GM10248 (cell line): ENCODE results near the gene ADAMTSL1.

Experiments used
- CTCF ChIA-PET: fragments of 300-600 bp; sonication (Branson Sonifier 250); formaldehyde crosslinking; extraction: SDS; loops from one replicate; lab custom pipeline; 2021; ENCODE audit warnings: antibody characterized with exemption; lab: Yijun Ruan, JAX
- POLR2A ChIA-PET: fragments of 350-650 bp; sonication (Branson Sonifier 250); formaldehyde crosslinking; extraction: SDS; loops from one replicate; lab custom pipeline; 2020; ENCODE audit warnings: antibody characterized with exemption; lab: Yijun Ruan, JAX
- DNase-seq: peaks from one replicate; pipeline ENCODE4 v3.0.0; 2012; ENCODE audit errors: extremely low spot score
- CTCF ChIP-seq: IDR thresholded peaks from 2 replicates; pipeline ENCODE4 v1.5.1; 2012; ENCODE audit warnings: mild to moderate bottlenecking, low read depth; ENCODE audit errors: extremely low read depth, missing control alignments, control extremely low read depth

ADAMTSL1 gene

GRCh38 chr9:18896531-18897179 lies 422.7 kb downstream of the ADAMTSL1 start:
- POLR2A ChIA-PET: no interaction called here
- TF ChIP-seq CTCF: no peak
- CTCF ChIA-PET: interaction anchor here (1.4 kb wide), 1 partner anchor 66 kb away, joined by 3 read pairs; no protein-coding TSS in a partner anchor
- no peak for DNase-seq

GRCh38 chr9:18903450-18903849 lies 429.5 kb downstream of the ADAMTSL1 start:
- no peak for DNase-seq
- ChIA-PET CTCF (no interaction called here), POLR2A (no interaction called here)
- no peak for TF ChIP-seq CTCF

DNA sequence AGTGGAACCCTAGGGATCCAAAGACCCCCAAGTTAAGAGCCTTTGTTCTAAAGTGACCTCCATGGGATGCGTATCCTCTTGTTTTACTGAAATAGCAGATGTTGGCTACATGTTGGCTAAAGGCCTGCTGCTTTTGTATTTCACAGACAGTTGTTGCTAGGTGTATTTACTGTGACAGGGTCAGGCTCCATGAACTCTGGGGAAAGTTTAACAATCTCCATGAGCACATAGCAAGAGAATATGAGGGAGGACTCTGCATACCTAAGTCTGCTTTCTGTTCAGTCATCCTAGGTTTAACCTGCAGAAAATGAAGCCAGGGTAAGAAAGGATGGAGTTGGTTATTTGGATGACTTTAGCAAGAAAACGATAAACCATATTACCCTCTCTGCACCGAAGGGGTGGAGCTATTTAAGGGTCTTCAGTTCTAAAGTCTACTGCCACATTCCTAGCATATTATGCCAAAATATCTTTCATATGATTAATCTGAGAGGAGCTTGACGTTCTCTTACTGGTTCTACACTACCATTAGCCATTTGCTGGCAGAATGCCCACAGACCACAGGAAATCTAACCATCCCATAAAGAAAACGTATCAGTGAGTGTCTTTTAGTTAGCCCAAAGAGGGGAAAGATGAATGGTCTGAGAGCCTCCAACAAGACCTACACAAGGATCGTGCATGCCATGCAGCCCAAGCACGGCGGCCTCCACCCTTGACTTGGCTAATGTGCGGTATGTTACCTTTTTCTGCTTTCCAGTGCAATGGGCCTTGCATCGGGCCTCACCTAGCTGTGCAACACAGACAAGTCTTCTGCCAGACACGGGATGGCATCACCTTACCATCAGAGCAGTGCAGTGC lies 431.3 kb downstream of the ADAMTSL1 start:
- POLR2A ChIA-PET: no interaction called here
- DNase-seq: no peak
- CTCF ChIA-PET: no interaction called here
- no peak for TF ChIP-seq CTCF

- no peak for TF ChIP-seq CTCF
- ChIA-PET CTCF (no interaction called here), POLR2A (no interaction called here)
- no peak for DNase-seq
Measured at GRCh38 chr9:18905883-18906629, 432.1 kb downstream of the ADAMTSL1 start.

DNA sequence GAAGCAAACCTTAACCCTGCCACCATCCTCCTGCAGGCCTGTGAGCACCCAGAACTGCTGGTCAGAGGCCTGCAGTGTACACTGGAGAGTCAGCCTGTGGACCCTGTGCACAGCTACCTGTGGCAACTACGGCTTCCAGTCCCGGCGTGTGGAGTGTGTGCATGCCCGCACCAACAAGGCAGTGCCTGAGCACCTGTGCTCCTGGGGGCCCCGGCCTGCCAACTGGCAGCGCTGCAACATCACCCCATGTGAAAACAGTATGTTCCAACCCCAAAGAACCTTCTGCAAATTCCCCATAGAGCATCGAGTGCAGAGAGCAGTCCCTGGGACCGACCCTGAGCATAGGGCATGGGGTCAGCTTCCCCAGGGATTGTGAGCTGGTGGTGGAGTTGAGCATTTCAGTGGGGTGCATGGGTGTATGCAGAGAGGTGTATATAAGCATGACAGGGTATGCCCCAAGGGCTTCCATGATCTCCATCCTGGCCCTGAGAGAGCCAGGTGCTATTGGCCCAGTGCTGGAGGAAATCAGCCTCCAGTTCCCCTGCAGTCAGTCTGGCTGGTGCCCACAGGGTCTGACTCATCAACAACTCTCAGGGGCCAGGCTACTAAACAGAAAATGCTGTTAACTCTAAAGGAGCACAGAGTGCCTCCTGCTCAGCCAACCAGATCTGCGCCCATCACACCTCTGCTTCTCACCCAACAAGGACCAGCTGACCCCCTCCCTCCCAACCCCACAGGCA lies 432.9 kb downstream of the ADAMTSL1 start:
- POLR2A ChIA-PET: no interaction called here
- CTCF ChIA-PET: no interaction called here
- TF ChIP-seq CTCF: no peak

More for the DNA sequence above, 432.9 kb downstream of the ADAMTSL1 start:
- no peak for DNase-seq
